Activated T-cell treated with anti-CD3 and anti-CD28 coated beads, Interleukin-2, amount 50 U/mL, for 72 hours (primary cell): ENCODE measurements around the gene PSMB5. TPM values are rescaled to one million over a fixed set of nuclear protein-coding genes. Genes with fewer than 3 reads are reported as not detected.

Experiments used
- ATAC-seq, 2 donors: fragments of 150-1000 bp; cut with Tn5 transposase; replicated peaks in 1 of 2; 2 replicates each; pipeline ENCODE4 v1.10.0; 2021; ENCODE audit warnings: moderate library complexity in 2 of 2, mild to moderate bottlenecking in 1 of 2
- DNase-seq, 2 donors: peaks; one replicate each; pipeline ENCODE4 v3.0.0; 2021 to 2022; ENCODE audit warnings: mixed read lengths in 1 of 2
- H3K27ac Mint-ChIP-seq: one replicate; pipeline ENCODE4 v1.8.0; 2022; ENCODE audit warnings: mild to moderate bottlenecking, moderate library complexity, mixed read lengths
- H3K27me3 Mint-ChIP-seq: one replicate; pipeline ENCODE4 v1.8.0; 2022; ENCODE audit warnings: low read depth, mixed read lengths
- H3K36me3 Mint-ChIP-seq, 2 donors: one replicate each; pipeline ENCODE4 v1.8.0; 2022; ENCODE audit warnings: mixed read lengths in 2 of 2, mild to moderate bottlenecking in 1 of 2; ENCODE audit not compliant: insufficient read depth in 2 of 2
- H3K4me1 Mint-ChIP-seq: one replicate; pipeline ENCODE4 v1.8.0; 2022; ENCODE audit warnings: low read depth, mixed read lengths
- H3K4me3 Mint-ChIP-seq, 2 donors: one replicate each; pipeline ENCODE4 v1.8.0; 2022; ENCODE audit warnings: mild to moderate bottlenecking in 2 of 2, mixed read lengths in 2 of 2, moderate library complexity in 2 of 2
- H3K9me3 Mint-ChIP-seq, 2 donors: one replicate each; pipeline ENCODE4 v1.8.0; 2022; ENCODE audit warnings: mixed read lengths in 2 of 2
- total RNA-seq, 2 donors: library from RNA; stranded (reverse); gene quantifications; one replicate each; pipeline ENCODE4 v1.2.3, GENCODE V29; 2022

PSMB5 gene
- total RNA-seq, 2 donors from 2014 or later, result 82.8 to 88.9 TPM

GRCh38 chr14:23045419-23046357 is 11.0 kb upstream of the PSMB5 start:
- H3K27me3 Mint-ChIP-seq, result no peaks in the 10 kb centered on the region
- no peak overlapping the region for H3K27ac Mint-ChIP-seq
- no peak for DNase-seq
- no peaks in the 10 kb centered on the region for H3K4me1 Mint-ChIP-seq
- no peaks in the 10 kb centered on the region for H3K9me3 Mint-ChIP-seq
- H3K36me3 Mint-ChIP-seq, result peaks cover 0 to 1% of the 10 kb centered on the region in 2 donors
- ATAC-seq, result no peak
- no peak overlapping the region for H3K4me3 Mint-ChIP-seq

GRCh38 chr14:23044840-23045239 is 10.1 kb upstream of the PSMB5 start:
- Mint-ChIP-seq H3K27ac (no peak overlapping the region), H3K9me3 (no peaks in the 10 kb centered on the region), H3K4me1 (no peaks in the 10 kb centered on the region), H3K4me3 (no peak overlapping the region), H3K27me3 (no peaks in the 10 kb centered on the region), H3K36me3 (peaks cover 0 to 1% of the 10 kb centered on the region in 2 donors)
- no peak for DNase-seq
- ATAC-seq, result no peak

GRCh38 chr14:23043754-23044153 is 9.1 kb upstream of the PSMB5 start:
- Mint-ChIP-seq H3K9me3 (no peaks in the 10 kb centered on the region), H3K36me3 (peaks cover 0 to 1% of the 10 kb centered on the region in 2 donors), H3K4me3 (no peak overlapping the region), H3K27ac (no peak overlapping the region), H3K27me3 (no peaks in the 10 kb centered on the region), H3K4me1 (no peaks in the 10 kb centered on the region)
- ATAC-seq (no peak), DNase-seq (no peak)

GRCh38 chr14:23043145-23043544 is 8.4 kb upstream of the PSMB5 start:
- no peak overlapping the region for H3K27ac Mint-ChIP-seq
- H3K27me3 Mint-ChIP-seq, result no peaks in the 10 kb centered on the region
- H3K4me1 Mint-ChIP-seq, result no peaks in the 10 kb centered on the region
- peaks cover 0 to 1% of the 10 kb centered on the region in 2 donors for H3K36me3 Mint-ChIP-seq
- ATAC-seq (no peak), DNase-seq (no peak)
- H3K9me3 Mint-ChIP-seq, result no peaks in the 10 kb centered on the region
- H3K4me3 Mint-ChIP-seq, result no peak overlapping the region

GRCh38 chr14:23042162-23042965 is 7.7 kb upstream of the PSMB5 start, which contains the start of gene PSMB11:
TSS of gene PSMB11 (plus strand) at chr14:23042212. CDS start at chr14:23042226, 14 bp downstream.
- no peaks in the 10 kb centered on the region for H3K36me3 Mint-ChIP-seq
- H3K27ac Mint-ChIP-seq, result no peak within 1 kb of the TSS
- H3K9me3 Mint-ChIP-seq, result no peaks in the 10 kb centered on the region
- H3K4me3 Mint-ChIP-seq, result no peak within 1 kb of the TSS
- DNase-seq (no peak), ATAC-seq (no peak)
- no peaks in the 10 kb centered on the region for H3K27me3 Mint-ChIP-seq
- H3K4me1 Mint-ChIP-seq, result no peaks in the 10 kb centered on the region

DNA sequence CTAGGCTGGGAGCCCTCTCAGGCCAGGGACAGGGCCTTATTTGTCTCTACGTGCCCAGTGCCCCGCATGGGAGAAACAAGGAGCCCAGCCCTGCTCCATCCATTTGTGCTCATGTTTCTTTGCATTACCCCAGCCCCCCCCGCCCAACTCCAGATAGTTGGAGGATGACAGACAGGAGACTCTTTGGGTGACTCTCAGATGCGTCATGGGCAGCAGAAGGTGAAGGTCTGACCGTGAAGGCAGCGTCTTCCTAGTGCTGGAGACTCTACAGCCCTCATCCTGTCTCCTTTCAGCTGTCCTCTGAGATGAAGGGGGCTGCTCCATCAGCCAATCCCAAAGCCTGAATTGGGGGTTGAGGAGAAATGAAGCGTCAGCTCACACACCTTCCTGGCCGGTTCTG is 7.0 kb upstream of the PSMB5 start:
- Mint-ChIP-seq H3K27me3 (no peaks in the 10 kb centered on the region), H3K27ac (no peak overlapping the region), H3K36me3 (no peaks in the 10 kb centered on the region), H3K4me1 (no peaks in the 10 kb centered on the region), H3K9me3 (no peaks in the 10 kb centered on the region), H3K4me3 (no peak overlapping the region)
- ATAC-seq, result no peak
- no peak for DNase-seq

- H3K9me3 Mint-ChIP-seq, result peaks cover 0 to 2% of the 10 kb centered on the region in 2 donors
- no peak for DNase-seq
- peaks cover 9% of the 10 kb centered on the region for H3K4me1 Mint-ChIP-seq
- no peaks in the 10 kb centered on the region for H3K36me3 Mint-ChIP-seq
- ATAC-seq, result no peak
- no peak overlapping the region for H3K27ac Mint-ChIP-seq
- H3K27me3 Mint-ChIP-seq, result no peaks in the 10 kb centered on the region
- no peak overlapping the region for H3K4me3 Mint-ChIP-seq
Measured at GRCh38 chr14:23040100-23040499, 5.4 kb upstream of the PSMB5 start.

DNA sequence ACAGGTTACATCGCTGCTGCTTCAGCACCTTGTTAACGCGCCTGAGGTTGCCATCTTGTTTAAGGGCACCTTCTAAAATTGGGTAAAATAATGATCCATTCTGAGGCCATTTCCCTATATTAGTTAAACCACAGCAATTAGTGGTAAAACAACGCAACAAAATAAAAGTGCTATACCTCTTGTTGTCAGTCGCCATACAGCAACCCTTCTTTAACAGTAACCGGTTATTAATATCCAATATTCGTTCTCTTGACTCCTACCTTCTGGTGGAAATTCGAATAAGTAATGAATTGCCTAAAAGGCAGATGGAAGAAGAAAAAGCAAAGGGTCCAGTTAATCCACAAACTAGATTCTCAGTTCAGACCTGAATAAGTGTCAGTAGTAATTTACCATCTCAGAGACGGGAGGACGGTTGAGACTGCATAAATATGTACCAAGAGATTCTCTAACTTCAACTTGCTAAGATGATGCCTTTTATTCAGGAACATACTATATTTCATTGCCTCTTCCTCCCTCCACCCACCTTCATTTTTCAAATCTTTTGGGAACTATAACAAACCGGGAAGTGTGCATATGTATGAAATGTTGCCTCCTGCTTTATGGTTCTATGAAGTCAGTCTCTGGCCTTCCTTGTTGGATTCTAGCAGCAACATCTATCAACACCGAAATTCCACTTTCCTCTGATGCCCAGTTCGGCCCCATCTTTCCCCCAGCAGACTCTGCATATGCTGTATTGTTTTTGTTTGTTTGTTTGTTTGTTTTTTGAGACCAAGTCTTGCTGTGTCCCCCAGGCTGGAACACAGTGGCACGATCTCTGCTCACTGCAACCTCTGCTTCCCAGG is 824 bp upstream of the PSMB5 start:
- Mint-ChIP-seq H3K27me3 (no peaks in the 10 kb centered on the region), H3K27ac (peak overlapping the region; percentile 93), H3K4me3 (peak overlapping the region; percentile 88 to 97), H3K9me3 (peaks cover 0 to 2% of the 10 kb centered on the region in 2 donors), H3K4me1 (peaks cover 39% of the 10 kb centered on the region), H3K36me3 (peaks cover 13 to 28% of the 10 kb centered on the region in 2 donors)
- ATAC-seq, result no peak
- no peak for DNase-seq

DNA sequence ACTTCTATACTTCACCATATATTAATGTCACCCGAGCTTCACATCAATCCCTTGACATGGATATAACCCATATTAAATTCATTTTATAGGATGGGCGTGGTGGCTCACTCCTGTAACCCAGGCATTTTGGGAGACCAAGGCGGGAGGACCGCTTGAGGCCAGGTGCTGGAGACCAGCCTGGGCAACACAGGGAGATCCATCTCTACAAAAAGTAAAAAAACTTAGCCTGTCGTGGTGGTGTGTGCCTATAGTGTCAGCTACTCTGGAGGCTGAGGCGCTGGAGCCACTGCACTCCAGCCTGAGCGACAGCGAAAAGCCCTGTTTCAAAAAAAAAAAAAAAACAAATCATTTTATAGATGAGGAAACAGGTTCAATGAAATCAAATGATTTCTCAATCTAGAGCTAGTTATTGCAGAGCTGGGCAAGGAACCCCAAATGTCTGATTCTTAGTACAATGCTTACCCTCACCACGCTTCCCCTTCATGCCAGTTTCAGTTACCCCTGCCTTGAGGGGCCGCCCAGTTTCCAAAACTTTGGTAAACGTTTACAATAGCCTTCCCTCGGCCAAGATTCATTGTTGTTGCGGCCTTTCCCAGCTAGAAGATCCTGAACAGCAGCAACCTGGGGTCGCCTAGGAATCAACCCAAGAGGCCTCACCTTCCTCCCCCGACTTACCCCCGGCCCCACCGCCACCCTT is 751 bp downstream of the PSMB5 start:
- Mint-ChIP-seq H3K4me1 (peaks cover 47% of the 10 kb centered on the region), H3K36me3 (peaks cover 13 to 35% of the 10 kb centered on the region in 2 donors), H3K27me3 (no peaks in the 10 kb centered on the region), H3K4me3 (peak overlapping the region; percentile 88 to 97), H3K27ac (peak overlapping the region; percentile 93), H3K9me3 (peaks cover 0 to 2% of the 10 kb centered on the region in 2 donors)
- no peak for DNase-seq
- peak in 1 of 2 donors; percentile 11 for ATAC-seq

DNA sequence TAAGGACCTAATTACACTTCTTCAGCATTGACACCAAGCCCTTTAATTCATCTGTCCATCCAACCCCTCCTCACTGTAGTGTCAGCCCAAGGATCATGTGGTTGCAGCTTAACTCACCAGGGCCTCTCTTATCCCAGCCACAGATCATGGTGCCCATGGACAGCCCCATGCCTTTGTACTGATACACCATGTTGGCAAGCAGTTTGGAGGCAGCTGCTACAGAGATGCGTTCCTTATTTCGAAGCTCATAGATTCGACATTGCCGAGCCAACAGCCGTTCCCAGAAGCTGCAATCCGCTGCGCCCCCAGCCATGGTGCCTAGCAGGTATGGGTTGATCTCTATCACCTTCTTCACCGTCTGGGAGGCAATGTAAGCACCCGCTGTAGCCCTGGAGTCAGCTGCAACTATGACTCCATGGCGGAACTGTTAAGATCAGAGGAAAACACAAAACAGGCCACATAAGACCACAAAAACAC is 1.4 kb downstream of the PSMB5 start:
- DNase-seq (no peak), ATAC-seq (no peak)
- Mint-ChIP-seq H3K27me3 (no peaks in the 10 kb centered on the region), H3K4me1 (peaks cover 52% of the 10 kb centered on the region), H3K9me3 (peaks cover 0 to 2% of the 10 kb centered on the region in 2 donors), H3K4me3 (peak overlapping the region; percentile 88 to 97), H3K27ac (peak overlapping the region; percentile 93), H3K36me3 (peaks cover 14 to 35% of the 10 kb centered on the region in 2 donors)

DNA sequence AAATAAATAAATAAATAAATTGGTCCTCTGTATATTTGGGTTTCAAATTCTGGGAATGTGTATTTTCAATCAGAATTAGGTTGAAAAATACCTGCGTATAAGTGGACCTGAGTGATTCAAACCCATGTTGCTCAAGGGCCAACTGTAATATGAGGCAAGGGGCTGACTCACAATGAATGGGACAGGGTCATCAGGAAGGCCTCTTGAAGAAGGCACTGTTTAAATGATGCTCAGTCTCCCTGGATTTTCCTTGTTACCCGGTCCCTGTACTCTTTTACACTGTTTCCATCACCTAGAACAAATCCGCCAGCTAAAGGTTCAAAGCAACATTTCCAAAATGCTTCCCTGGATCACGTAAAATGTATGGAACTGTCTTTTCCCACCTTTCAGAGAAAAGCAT is 3.8 kb downstream of the PSMB5 start:
- Mint-ChIP-seq H3K9me3 (peaks cover 0 to 2% of the 10 kb centered on the region in 2 donors), H3K27ac (peak overlapping the region; percentile 87), H3K36me3 (peaks cover 16 to 42% of the 10 kb centered on the region in 2 donors), H3K4me3 (peak overlapping the region in 1 of 2 donors; percentile 49), H3K4me1 (peaks cover 62% of the 10 kb centered on the region), H3K27me3 (no peaks in the 10 kb centered on the region)
- ATAC-seq, result no peak
- DNase-seq, result no peak

GRCh38 chr14:23028799-23029198 is 5.9 kb downstream of the PSMB5 start:
- no peaks in the 10 kb centered on the region for H3K27me3 Mint-ChIP-seq
- peaks cover 14 to 54% of the 10 kb centered on the region in 2 donors for H3K36me3 Mint-ChIP-seq
- H3K4me3 Mint-ChIP-seq, result peak overlapping the region; percentile 12 to 16
- H3K9me3 Mint-ChIP-seq, result no peaks in the 10 kb centered on the region
- peak overlapping the region; percentile 96 for H3K27ac Mint-ChIP-seq
- peak; percentile 65 to 73 for ATAC-seq
- H3K4me1 Mint-ChIP-seq, result peaks cover 68% of the 10 kb centered on the region
- DNase-seq, result peak; percentile 22 to 24
